Keratinocyte (primary cell): Measurements from ENCODE around the gene ENDOU. TPM values are rescaled to one million over a fixed set of nuclear protein-coding genes. Genes with fewer than 3 reads are reported as not detected.
A peak's percentile ranks its signal among the peaks of the same experiment; 100 is the strongest.

Experiments
- DNase-seq: peaks from one replicate; pipeline ENCODE4 v3.0.0-alpha.2; 2011; ENCODE audit warnings: low read depth, missing footprints, low spot score
- FAIRE-seq: peaks from 2 replicates; lab custom pipeline; 2011; peaks lifted over from hg19 to GRCh38; lab: Jason Lieb, UNC
- H2AFZ ChIP-seq: 2 replicates; pipeline ENCODE4 v1.6.0; 2012; ENCODE audit warnings: low read length, control low read depth, inconsistent platforms; ENCODE audit not compliant: control insufficient read depth
- H3K27ac ChIP-seq: 2 replicates; pipeline ENCODE4 v1.5.1; 2011; ENCODE audit warnings: low read length; ENCODE audit not compliant: control insufficient read depth, insufficient read depth
- H3K27me3 ChIP-seq: 3 replicates; pipeline ENCODE4 v1.6.0; 2011; ENCODE audit warnings: low read length; ENCODE audit not compliant: control insufficient read depth, insufficient read depth; ENCODE audit errors: extremely low read depth
- H3K36me3 ChIP-seq, 2 experiments: 2 replicates in 1 of 2; 3 replicates in 1 of 2; pipeline ENCODE4 v1.5.1; 2011; ENCODE audit warnings: low read length in 2 of 2, mild to moderate bottlenecking in 1 of 2; ENCODE audit not compliant: control insufficient read depth in 2 of 2, insufficient read depth in 2 of 2; ENCODE audit errors: extremely low read depth in 1 of 2
- H3K4me1 ChIP-seq: 3 replicates; pipeline ENCODE4 v1.5.1; 2011; ENCODE audit warnings: low read length; ENCODE audit not compliant: control insufficient read depth, insufficient read depth; ENCODE audit errors: extremely low read depth
- H3K4me2 ChIP-seq: 3 replicates; pipeline ENCODE4 v1.6.0; 2011; ENCODE audit warnings: low read depth, low read length; ENCODE audit not compliant: control insufficient read depth, insufficient read depth; ENCODE audit errors: extremely low read depth
- H3K4me3 ChIP-seq, 3 experiments: fragments of 200-600 bp in 1 of 3; sonication (generic) in 1 of 3; 2 replicates in 2 of 3; 3 replicates in 1 of 3; pipeline ENCODE4 v1.5.1; 2011 to 2016; ENCODE audit warnings: low read length in 3 of 3, mild to moderate bottlenecking in 3 of 3, control low read depth in 2 of 3, inconsistent platforms in 1 of 3, low read depth in 1 of 3, mixed read lengths in 1 of 3, mixed run types in 1 of 3, moderate library complexity in 1 of 3; ENCODE audit not compliant: control insufficient read depth in 2 of 3, insufficient read depth in 2 of 3; ENCODE audit errors: extremely low read depth in 1 of 3
- H3K79me2 ChIP-seq: 2 replicates; pipeline ENCODE4 v1.6.0; 2012; ENCODE audit warnings: low read length; ENCODE audit not compliant: control insufficient read depth, insufficient read depth
- H3K9ac ChIP-seq: 3 replicates; pipeline ENCODE4 v1.6.0; 2011; ENCODE audit warnings: low read length; ENCODE audit not compliant: control insufficient read depth, insufficient read depth; ENCODE audit errors: extremely low read depth
- H3K9me1 ChIP-seq: 3 replicates; pipeline ENCODE4 v1.6.0; 2011; ENCODE audit warnings: low read length; ENCODE audit not compliant: control insufficient read depth, insufficient read depth; ENCODE audit errors: extremely low read depth
- H3K9me3 ChIP-seq: 2 replicates; pipeline ENCODE4 v1.5.1; 2012; ENCODE audit warnings: low read depth, low read length; ENCODE audit not compliant: control insufficient read depth
- H4K20me1 ChIP-seq: 3 replicates; pipeline ENCODE4 v1.6.0; 2011; ENCODE audit warnings: low read length; ENCODE audit not compliant: control insufficient read depth, insufficient read depth; ENCODE audit errors: extremely low read depth
- CTCF ChIP-seq, 3 experiments: IDR thresholded peaks in 1 of 3; conservative IDR thresholded peaks in 1 of 3; optimal IDR thresholded peaks in 1 of 3; 2 replicates in 2 of 3; 3 replicates in 1 of 3; pipeline versions ENCODE3 to v1.5.1; 2011; ENCODE audit warnings: low read length in 3 of 3, mild to moderate bottlenecking in 3 of 3, moderate library complexity in 2 of 3, control low read depth in 1 of 3, inconsistent platforms in 1 of 3; ENCODE audit not compliant: insufficient read depth in 2 of 3; ENCODE audit errors: extremely low read depth in 1 of 3
- EZH2 ChIP-seq: IDR thresholded peaks from one replicate; pipeline ENCODE4 v1.6.1; 2012; ENCODE audit warnings: inconsistent platforms, mild to moderate bottlenecking, low read length, moderate library complexity
- dilution Hi-C: fragments of 300-500 bp; cut with MboI; formaldehyde crosslinking; loops from one replicate; pipeline ENCODE4 v1.7.0; 2020; ENCODE audit warnings: low sequenced_read_pairs; ENCODE audit not compliant: extremely low pct_ligation_motif_present
- polyA plus RNA-seq, 5 experiments: library from polyadenylated mRNA; depleted of rRNA in 3 of 5; stranded (reverse) in 3 of 5; stranded (forward) in 1 of 5; unstranded in 1 of 5; fragments of >200 nt; gene quantifications; 1 replicate in 1 of 5; 2 replicates in 3 of 5; 3 replicates in 1 of 5; pipeline versions ENCODE4 v1.2.1 to v1.2.3, GENCODE V29; 2011 to 2012; ENCODE audit warnings: missing spikeins in 2 of 5, low read depth in 1 of 5, low replicate concordance in 1 of 5

The ENDOU gene
- polyA plus RNA-seq, 1 donor (not counting 4 experiments of a cell fraction or from before 2014, with no cell fraction given): 0.33 TPM

GRCh38 chr12:47707355-47707754 is 17.9 kb downstream of the ENDOU start:
- no peaks in the 10 kb centered on the region for H3K27me3 ChIP-seq
- no peak for TF ChIP-seq EZH2
- TF ChIP-seq CTCF (optimal IDR thresholded peaks at IDR 0.05 in 1 of 3, IDR thresholded peaks at IDR 0.05 in 1 of 3, conservative IDR thresholded peaks at IDR 0.05 in 1 of 3; ENCODE audit: extremely low read depth in 1 of 3, insufficient read depth in 2 of 3, low read length in 3 of 3): no peak
- no peak for FAIRE-seq
- H3K79me2 ChIP-seq: peaks cover 23% of the 10 kb centered on the region
- no peak overlapping the region for H3K9ac ChIP-seq
- no peaks in the 10 kb centered on the region for H3K9me1 ChIP-seq
- no peak overlapping the region for H3K4me3 ChIP-seq
- no peak overlapping the region for H3K27ac ChIP-seq
- no peaks in the 10 kb centered on the region for H4K20me1 ChIP-seq
- DNase-seq: no peak
- H3K36me3 ChIP-seq: no peaks in the 10 kb centered on the region
- no peak overlapping the region for H2AFZ ChIP-seq
- H3K4me1 ChIP-seq: peaks cover 11% of the 10 kb centered on the region
- H3K9me3 ChIP-seq: no peaks in the 10 kb centered on the region
- peak overlapping the region; percentile 12 for H3K4me2 ChIP-seq
- dilution Hi-C loops: no loop called here

GRCh38 chr12:47705566-47706425 is 19.5 kb downstream of the ENDOU start, which contains the start of gene RPAP3:
Gene RPAP3, minus strand, starts transcription at chr12:47706030. Its CDS starts 3,190 bp downstream, at chr12:47702840.
- H3K4me3 ChIP-seq: peak within 1 kb of the TSS; percentile 69 to 94 (median 93)
- H3K4me1 ChIP-seq: peaks cover 11% of the 10 kb centered on the region
- peak within 1 kb of the TSS; percentile 93 for H2AFZ ChIP-seq
- no peaks in the 10 kb centered on the region for H3K27me3 ChIP-seq
- TF ChIP-seq EZH2: no peak
- peak; percentile 43 to 77 (median 68) for TF ChIP-seq CTCF (optimal IDR thresholded peaks at IDR 0.05 in 1 of 3, IDR thresholded peaks at IDR 0.05 in 1 of 3, conservative IDR thresholded peaks at IDR 0.05 in 1 of 3; ENCODE audit: extremely low read depth in 1 of 3, insufficient read depth in 2 of 3, low read length in 3 of 3)
- no peaks in the 10 kb centered on the region for H3K9me1 ChIP-seq
- H3K4me2 ChIP-seq: peak within 1 kb of the TSS; percentile 97
- FAIRE-seq (peak; percentile 43), DNase-seq (peak; percentile 75)
- H4K20me1 ChIP-seq: no peaks in the 10 kb centered on the region
- H3K9ac ChIP-seq: peak within 1 kb of the TSS; percentile 80
- H3K79me2 ChIP-seq: peaks cover 23% of the 10 kb centered on the region
- H3K9me3 ChIP-seq: no peaks in the 10 kb centered on the region
- no peaks in the 10 kb centered on the region for H3K36me3 ChIP-seq
- peak within 1 kb of the TSS; percentile 88 for H3K27ac ChIP-seq
- dilution Hi-C loops: no loop called here
